ENCODE results near the gene KIDINS220.
"Not testable (repeated sequence)": the region's sequence is repeated elsewhere in the genome, so short reads cannot be mapped to it uniquely, and the experiment has no call there.

KIDINS220 gene

DNA sequence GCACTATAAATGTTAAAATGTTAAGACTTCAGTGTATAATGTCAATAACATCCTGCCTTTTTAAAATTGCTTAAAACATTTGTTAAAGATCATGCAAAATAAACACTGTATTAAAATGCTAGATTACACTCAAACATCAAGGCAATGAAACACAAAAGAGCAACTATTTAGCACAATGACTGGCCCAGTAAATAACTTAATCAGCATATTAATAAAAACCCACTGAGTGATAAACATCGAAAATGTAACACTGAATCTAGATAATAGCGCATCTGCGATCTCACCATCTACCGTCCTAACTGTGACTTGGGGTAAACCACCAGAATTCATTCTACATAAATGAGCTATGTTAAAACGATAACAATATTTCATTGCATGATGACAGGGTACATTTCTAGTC lies 108.3 kb downstream of the KIDINS220 start:
- H3K36me3 ChIP-seq (ENCODE audit: control insufficient read depth, insufficient read depth, low read length); H3K4me1 ChIP-seq (ENCODE audit: control insufficient read depth, insufficient read depth, low read length); H3K27me3 ChIP-seq (ENCODE audit: control insufficient read depth, insufficient read depth, low read length); H3K9me3 ChIP-seq (ENCODE audit: control insufficient read depth, insufficient read depth, low read length); H3K4me3 ChIP-seq (ENCODE audit: low read depth, low read length); H3K9ac ChIP-seq (ENCODE audit: low read depth, low read length): not testable (repeated sequence)

DNA sequence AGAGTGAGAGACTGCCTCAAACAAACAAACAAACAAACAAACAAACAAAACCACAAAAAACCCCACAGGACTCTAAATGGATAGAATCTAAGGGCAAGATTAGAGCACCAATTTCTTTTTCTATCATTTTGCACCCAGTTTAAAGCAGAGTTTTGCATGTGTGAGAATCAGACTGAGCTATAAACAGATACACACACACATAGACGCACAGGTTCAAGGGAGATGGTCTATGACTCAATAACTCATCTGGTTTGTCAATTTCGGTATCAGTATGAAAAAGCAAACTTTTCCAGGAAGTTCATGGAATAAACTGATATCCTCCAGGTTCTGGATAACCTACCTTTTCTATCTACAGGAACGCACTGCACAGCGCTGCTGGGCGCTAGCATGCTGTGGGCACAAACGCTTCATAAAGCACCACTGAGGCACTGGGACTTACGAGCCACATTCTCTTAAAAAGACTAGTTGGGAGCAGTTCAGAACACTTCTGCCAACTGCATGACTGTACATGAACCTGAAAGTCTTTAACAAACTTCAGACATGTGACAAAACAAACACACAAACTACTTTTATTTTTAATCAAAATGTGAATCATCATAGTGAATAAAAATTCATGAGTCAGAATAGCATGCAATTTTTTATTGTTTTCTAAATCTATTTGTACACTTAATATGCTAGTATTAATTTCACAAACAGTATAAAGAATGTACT lies 109.0 kb downstream of the KIDINS220 start:
- Histone ChIP-seq H3K9ac (ENCODE audit: low read depth, low read length) (no peak overlapping the region), H3K36me3 (ENCODE audit: control insufficient read depth, insufficient read depth, low read length) (peaks cover 2% of the 10 kb centered on the region)

GRCh38 chr2:8725838-8726237 lies 111.6 kb downstream of the KIDINS220 start:
- Histone ChIP-seq H3K27me3 (ENCODE audit: control insufficient read depth, insufficient read depth, low read length) (no peaks in the 10 kb centered on the region), H3K4me1 (ENCODE audit: control insufficient read depth, insufficient read depth, low read length) (no peaks in the 10 kb centered on the region), H3K4me3 (ENCODE audit: low read depth, low read length) (no peak overlapping the region), H3K9me3 (ENCODE audit: control insufficient read depth, insufficient read depth, low read length) (no peaks in the 10 kb centered on the region), H3K36me3 (ENCODE audit: control insufficient read depth, insufficient read depth, low read length) (no peaks in the 10 kb centered on the region), H3K9ac (ENCODE audit: low read depth, low read length) (no peak overlapping the region)

More for the DNA sequence above, 109.0 kb downstream of the KIDINS220 start:
- Histone ChIP-seq H3K27me3 (ENCODE audit: control insufficient read depth, insufficient read depth, low read length) (no peaks in the 10 kb centered on the region), H3K9me3 (ENCODE audit: control insufficient read depth, insufficient read depth, low read length) (no peaks in the 10 kb centered on the region), H3K4me1 (ENCODE audit: control insufficient read depth, insufficient read depth, low read length) (no peaks in the 10 kb centered on the region), H3K4me3 (ENCODE audit: low read depth, low read length) (no peak overlapping the region)

DNA sequence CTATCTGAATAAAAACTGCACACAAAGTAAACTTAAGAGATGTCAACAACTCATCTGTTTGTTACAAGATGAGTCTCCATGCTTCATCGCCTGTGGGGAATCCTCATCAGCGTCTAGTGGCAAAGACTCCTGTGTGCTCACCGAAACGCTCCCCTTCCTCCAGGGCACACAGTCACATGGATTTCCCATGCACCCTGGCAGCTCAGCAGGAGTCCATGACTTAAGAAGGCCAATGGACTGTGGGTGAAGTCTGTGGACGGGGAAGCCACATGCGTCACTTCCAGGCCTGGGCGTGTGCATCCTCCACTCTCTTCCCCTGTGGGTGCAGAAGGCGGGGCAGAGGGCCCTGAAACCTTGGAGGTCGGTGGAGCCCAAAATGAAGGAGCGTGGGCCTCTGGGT lies 114.4 kb downstream of the KIDINS220 start:
- Histone ChIP-seq H3K9me3 (ENCODE audit: control insufficient read depth, insufficient read depth, low read length) (no peaks in the 10 kb centered on the region), H3K4me3 (ENCODE audit: low read depth, low read length) (no peak overlapping the region), H3K9ac (ENCODE audit: low read depth, low read length) (no peak overlapping the region), H3K36me3 (ENCODE audit: control insufficient read depth, insufficient read depth, low read length) (no peaks in the 10 kb centered on the region), H3K4me1 (ENCODE audit: control insufficient read depth, insufficient read depth, low read length) (no peaks in the 10 kb centered on the region), H3K27me3 (ENCODE audit: control insufficient read depth, insufficient read depth, low read length) (no peaks in the 10 kb centered on the region)

DNA sequence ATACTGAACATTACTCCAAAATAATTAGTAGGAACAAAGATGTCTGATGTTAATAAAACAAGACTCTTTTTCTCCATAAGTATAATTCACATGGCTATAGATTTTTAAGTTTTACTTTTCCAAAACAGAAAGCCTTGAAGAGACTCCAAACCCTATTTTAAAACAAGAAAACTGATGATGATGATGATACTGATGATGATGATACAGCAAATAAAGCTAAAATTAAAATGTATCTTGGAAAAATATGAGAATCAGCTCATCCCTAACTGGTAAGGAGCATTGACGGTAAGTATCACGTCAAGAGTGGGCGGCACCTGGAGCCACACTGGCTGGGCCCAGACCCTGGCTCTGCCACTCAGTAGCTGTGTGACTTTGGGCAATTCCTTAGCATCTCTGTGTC lies 116.0 kb downstream of the KIDINS220 start:
- Histone ChIP-seq H3K4me3 (ENCODE audit: low read depth, low read length) (no peak overlapping the region), H3K9me3 (ENCODE audit: control insufficient read depth, insufficient read depth, low read length) (no peaks in the 10 kb centered on the region)

GRCh38 chr2:8720741-8721140 lies 116.7 kb downstream of the KIDINS220 start:
- H3K9me3 ChIP-seq (ENCODE audit: control insufficient read depth, insufficient read depth, low read length): no peaks in the 10 kb centered on the region
- H3K9ac ChIP-seq (ENCODE audit: low read depth, low read length): no peak overlapping the region
- H3K4me3 ChIP-seq (ENCODE audit: low read depth, low read length): no peak overlapping the region
- H3K36me3 ChIP-seq (ENCODE audit: control insufficient read depth, insufficient read depth, low read length): no peaks in the 10 kb centered on the region
- no peaks in the 10 kb centered on the region for H3K27me3 ChIP-seq (ENCODE audit: control insufficient read depth, insufficient read depth, low read length)
- H3K4me1 ChIP-seq (ENCODE audit: control insufficient read depth, insufficient read depth, low read length): no peaks in the 10 kb centered on the region

More for the DNA sequence above, 116.0 kb downstream of the KIDINS220 start:
- no peaks in the 10 kb centered on the region for H3K4me1 ChIP-seq (ENCODE audit: control insufficient read depth, insufficient read depth, low read length)
- no peaks in the 10 kb centered on the region for H3K27me3 ChIP-seq (ENCODE audit: control insufficient read depth, insufficient read depth, low read length)
- no peaks in the 10 kb centered on the region for H3K36me3 ChIP-seq (ENCODE audit: control insufficient read depth, insufficient read depth, low read length)
- H3K9ac ChIP-seq (ENCODE audit: low read depth, low read length): no peak overlapping the region

DNA sequence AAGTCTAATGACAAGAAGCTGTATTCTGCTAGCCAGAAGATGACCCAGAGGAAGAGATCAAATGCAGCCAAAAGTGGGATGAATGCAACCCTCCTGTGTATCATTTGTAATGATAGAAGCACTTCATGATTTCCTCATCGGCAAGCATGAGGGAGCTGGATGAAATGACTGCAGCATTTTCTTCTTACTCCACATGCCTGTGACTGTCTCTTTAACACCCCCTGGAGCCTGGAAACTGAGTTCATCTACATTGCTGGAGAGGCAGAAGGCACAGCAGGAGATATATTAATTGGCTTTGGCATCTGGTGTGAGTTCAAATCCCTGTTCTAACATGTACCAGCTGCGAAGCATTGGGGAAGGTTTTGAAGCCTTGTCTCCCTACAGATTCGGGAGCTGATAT lies 117.9 kb downstream of the KIDINS220 start:
- Histone ChIP-seq H3K36me3 (ENCODE audit: control insufficient read depth, insufficient read depth, low read length) (no peaks in the 10 kb centered on the region), H3K27me3 (ENCODE audit: control insufficient read depth, insufficient read depth, low read length) (no peaks in the 10 kb centered on the region), H3K9me3 (ENCODE audit: control insufficient read depth, insufficient read depth, low read length) (no peaks in the 10 kb centered on the region), H3K4me1 (ENCODE audit: control insufficient read depth, insufficient read depth, low read length) (no peaks in the 10 kb centered on the region), H3K9ac (ENCODE audit: low read depth, low read length) (no peak overlapping the region), H3K4me3 (ENCODE audit: low read depth, low read length) (no peak overlapping the region)

GRCh38 chr2:8714971-8715370 lies 122.4 kb downstream of the KIDINS220 start:
- Histone ChIP-seq H3K4me1 (ENCODE audit: control insufficient read depth, insufficient read depth, low read length) (no peaks in the 10 kb centered on the region), H3K27me3 (ENCODE audit: control insufficient read depth, insufficient read depth, low read length) (no peaks in the 10 kb centered on the region), H3K36me3 (ENCODE audit: control insufficient read depth, insufficient read depth, low read length) (no peaks in the 10 kb centered on the region), H3K9ac (ENCODE audit: low read depth, low read length) (no peak overlapping the region), H3K9me3 (ENCODE audit: control insufficient read depth, insufficient read depth, low read length) (no peaks in the 10 kb centered on the region), H3K4me3 (ENCODE audit: low read depth, low read length) (no peak overlapping the region)

DNA sequence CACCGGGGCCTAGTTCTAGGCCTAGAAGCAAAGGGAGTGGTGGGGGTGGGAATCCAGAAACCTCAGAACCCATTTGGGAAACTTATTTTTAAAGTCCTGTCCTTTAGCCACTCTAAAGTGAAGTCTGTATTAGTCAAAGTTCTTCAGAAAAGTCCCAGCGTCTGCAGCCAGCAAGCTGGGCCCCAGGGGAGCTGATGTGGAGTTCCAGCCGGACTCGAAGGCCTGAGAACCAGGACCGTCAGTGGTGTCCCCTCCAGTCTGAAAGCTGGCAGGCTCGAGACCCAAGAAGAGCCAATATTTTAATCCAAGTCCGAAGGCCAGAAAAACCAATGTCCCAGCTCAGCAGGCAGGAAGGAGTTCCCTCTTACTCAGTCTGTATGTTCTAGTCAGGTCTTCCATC lies 123.1 kb downstream of the KIDINS220 start:
- no peaks in the 10 kb centered on the region for H3K9me3 ChIP-seq (ENCODE audit: control insufficient read depth, insufficient read depth, low read length)
- no peak overlapping the region for H3K9ac ChIP-seq (ENCODE audit: low read depth, low read length)
- no peaks in the 10 kb centered on the region for H3K36me3 ChIP-seq (ENCODE audit: control insufficient read depth, insufficient read depth, low read length)
- no peaks in the 10 kb centered on the region for H3K27me3 ChIP-seq (ENCODE audit: control insufficient read depth, insufficient read depth, low read length)
- H3K4me3 ChIP-seq (ENCODE audit: low read depth, low read length): no peak overlapping the region
- H3K4me1 ChIP-seq (ENCODE audit: control insufficient read depth, insufficient read depth, low read length): no peaks in the 10 kb centered on the region

- Histone ChIP-seq H3K9me3 (ENCODE audit: control insufficient read depth, insufficient read depth, low read length) (no peaks in the 10 kb centered on the region), H3K36me3 (ENCODE audit: control insufficient read depth, insufficient read depth, low read length) (no peaks in the 10 kb centered on the region), H3K27me3 (ENCODE audit: control insufficient read depth, insufficient read depth, low read length) (no peaks in the 10 kb centered on the region), H3K4me3 (ENCODE audit: low read depth, low read length) (no peak overlapping the region), H3K9ac (ENCODE audit: low read depth, low read length) (no peak overlapping the region), H3K4me1 (ENCODE audit: control insufficient read depth, insufficient read depth, low read length) (no peaks in the 10 kb centered on the region)
Observed at GRCh38 chr2:8710951-8711350, 126.5 kb downstream of the KIDINS220 start.

- H3K9ac ChIP-seq (ENCODE audit: low read depth, low read length): no peak overlapping the region
- no peaks in the 10 kb centered on the region for H3K9me3 ChIP-seq (ENCODE audit: control insufficient read depth, insufficient read depth, low read length)
- H3K36me3 ChIP-seq (ENCODE audit: control insufficient read depth, insufficient read depth, low read length): no peaks in the 10 kb centered on the region
- no peaks in the 10 kb centered on the region for H3K27me3 ChIP-seq (ENCODE audit: control insufficient read depth, insufficient read depth, low read length)
- H3K4me3 ChIP-seq (ENCODE audit: low read depth, low read length): no peak overlapping the region
- no peaks in the 10 kb centered on the region for H3K4me1 ChIP-seq (ENCODE audit: control insufficient read depth, insufficient read depth, low read length)
Observed at GRCh38 chr2:8709611-8710010, 127.8 kb downstream of the KIDINS220 start.

GRCh38 chr2:8704906-8705305 lies 132.5 kb downstream of the KIDINS220 start:
- H3K4me1 ChIP-seq (ENCODE audit: control insufficient read depth, insufficient read depth, low read length): no peaks in the 10 kb centered on the region

More at GRCh38 chr2:8704906-8705305, 132.5 kb downstream of the KIDINS220 start:
- H3K4me3 ChIP-seq (ENCODE audit: low read depth, low read length): no peak overlapping the region
- H3K9me3 ChIP-seq (ENCODE audit: control insufficient read depth, insufficient read depth, low read length): no peaks in the 10 kb centered on the region
- no peaks in the 10 kb centered on the region for H3K36me3 ChIP-seq (ENCODE audit: control insufficient read depth, insufficient read depth, low read length)
- H3K27me3 ChIP-seq (ENCODE audit: control insufficient read depth, insufficient read depth, low read length): peaks cover 2% of the 10 kb centered on the region
- no peak overlapping the region for H3K9ac ChIP-seq (ENCODE audit: low read depth, low read length)
